K562 (cell line): ENCODE measurements around the gene BEST4. TPM values are rescaled to one million over a fixed set of nuclear protein-coding genes. Genes with fewer than 3 reads are reported as not detected.

Experiments used
- CHD2 ChIP-seq: IDR thresholded peaks from 2 replicates; pipeline ENCODE4 v1.6.1; 2011; ENCODE audit warnings: low read depth, low read length
- FOXA1 ChIP-seq: fragments of 450-650 bp; IDR thresholded peaks from 2 replicates; pipeline ENCODE4 v1.6.1; 2016; ENCODE audit warnings: mild to moderate bottlenecking, borderline replicate concordance
- HOXB6 ChIP-seq: fragments of 250-450 bp; sonication (Bioruptor Pico); IDR thresholded peaks from 2 replicates; pipeline ENCODE4 v1.5.1; 2022; ENCODE audit warnings: mild to moderate bottlenecking, borderline replicate concordance
- MIER1 ChIP-seq: fragments of 450-650 bp; IDR thresholded peaks from 2 replicates; pipeline ENCODE4 v1.6.1; 2016; ENCODE audit warnings: antibody characterized with exemption, mild to moderate bottlenecking, low read depth
- NR3C1 ChIP-seq: sonication (generic); formaldehyde crosslinking; IDR thresholded peaks from 2 replicates; pipeline ENCODE4 v1.8.1; 2022; ENCODE audit warnings: missing genetic modification reagents
- PCBP1 ChIP-seq: fragments of 200-400 bp; formaldehyde crosslinking; IDR thresholded peaks from 2 replicates; pipeline ENCODE4 v1.6.1; 2018; ENCODE audit warnings: mild to moderate bottlenecking, low read depth, low read length; ENCODE audit not compliant: poor library complexity, severe bottlenecking
- RBFOX2 ChIP-seq: fragments of 200-400 bp; formaldehyde crosslinking; IDR thresholded peaks from 2 replicates; pipeline ENCODE4 v1.6.1; 2017; ENCODE audit warnings: low read depth, mild to moderate bottlenecking, low read length, moderate library complexity
- TRIM25 ChIP-seq: fragments of 450-650 bp; IDR thresholded peaks from 2 replicates; pipeline ENCODE4 v1.7.0; 2016; ENCODE audit warnings: borderline replicate concordance
- TRIM28 ChIP-seq: fragments of 450-650 bp; IDR thresholded peaks from 2 replicates; pipeline ENCODE4 v1.6.1; 2017
- U2AF1 ChIP-seq: fragments of 200-400 bp; formaldehyde crosslinking; optimal IDR thresholded peaks from 2 replicates; pipeline ENCODE3; 2017; ENCODE audit warnings: mild to moderate bottlenecking, low read depth, low read length, moderate library complexity
- ZNF740 ChIP-seq, 3 experiments: fragments of 200-800 bp in 1 of 3; sonication (Bioruptor generic) in 1 of 3; sonication (generic) in 1 of 3; formaldehyde crosslinking in 1 of 3; IDR thresholded peaks; 2 replicates each; pipeline versions ENCODE4 v1.6.1 to v1.8.0; 2016 to 2022; ENCODE audit warnings: mild to moderate bottlenecking in 2 of 3, missing compliant biosample characterization in 2 of 3, missing genetic modification characterization in 2 of 3, missing genetic modification reagents in 1 of 3
- ZNF75A ChIP-seq: fragments of 450-650 bp; formaldehyde crosslinking; IDR thresholded peaks from 2 replicates; pipeline ENCODE4 v1.4.0; 2020; ENCODE audit warnings: mild to moderate bottlenecking
- ZSCAN32 ChIP-seq: fragments of 450-650 bp; formaldehyde crosslinking; IDR thresholded peaks from 2 replicates; pipeline ENCODE4 v1.4.0; 2020; ENCODE audit warnings: mild to moderate bottlenecking, moderate library complexity
- polyA plus RNA-seq, 8 experiments: library from polyadenylated mRNA; depleted of rRNA in 4 of 8; stranded (reverse) in 5 of 8; unstranded in 3 of 8; fragments of >200 nt; fragmentation: Nextera tagmentation in 2 of 8; fragmentation: Illumina TruSeq in 1 of 8; extraction: Ambion mirVana in 2 of 8; extraction: Trizol in 1 of 8; gene quantifications; 2 replicates each; pipeline versions ENCODE4 v1.2.1 to v1.2.3, GENCODE V29; 2011 to 2014; ENCODE audit warnings: inconsistent platforms in 1 of 8, missing spikeins in 1 of 8
- total RNA-seq, 7 experiments: library from RNA; depleted of rRNA in 6 of 7; stranded (reverse); fragments of >200 nt in 6 of 7; fragmentation: Illumina TruSeq in 2 of 7; extraction: Trizol in 2 of 7; gene quantifications; 2 replicates each; pipeline versions ENCODE4 v1.2.1 to v1.2.3, GENCODE V29; 2011 to 2021; ENCODE audit warnings: low replicate concordance in 1 of 7
- TF ChIP-seq, protein P1 (sequence below), 2 experiments: fragments of 450-650 bp in 1 of 2; sonication (generic) in 1 of 2; formaldehyde crosslinking in 1 of 2; IDR thresholded peaks in 1 of 2; conservative IDR thresholded peaks in 1 of 2; 2 replicates each; pipeline versions ENCODE4 v1.6.1 to v1.8.1; 2016 to 2023; ENCODE audit warnings: mild to moderate bottlenecking in 2 of 2, moderate library complexity in 2 of 2, inconsistent platforms in 1 of 2, missing genetic modification reagents in 1 of 2
- TF ChIP-seq, protein P2 (sequence below): sonication (generic); formaldehyde crosslinking; IDR thresholded peaks from 2 replicates; pipeline ENCODE4 v1.8.0; 2023; ENCODE audit warnings: mild to moderate bottlenecking, missing genetic modification reagents
- TF ChIP-seq, protein P3 (sequence below): IDR thresholded peaks from 2 replicates; pipeline ENCODE4 v1.6.1; 2011; ENCODE audit warnings: borderline replicate concordance, low read depth, mild to moderate bottlenecking, moderate library complexity, low read length; ENCODE audit not compliant: insufficient read depth, poor library complexity, severe bottlenecking

BEST4 gene
- total and polyA plus RNA-seq, 9 of the 15 experiments (the other 6 are each of a cell fraction or from before 2014, with no cell fraction given) = 0.07 to 0.11 TPM; not detected in 7

DNA sequence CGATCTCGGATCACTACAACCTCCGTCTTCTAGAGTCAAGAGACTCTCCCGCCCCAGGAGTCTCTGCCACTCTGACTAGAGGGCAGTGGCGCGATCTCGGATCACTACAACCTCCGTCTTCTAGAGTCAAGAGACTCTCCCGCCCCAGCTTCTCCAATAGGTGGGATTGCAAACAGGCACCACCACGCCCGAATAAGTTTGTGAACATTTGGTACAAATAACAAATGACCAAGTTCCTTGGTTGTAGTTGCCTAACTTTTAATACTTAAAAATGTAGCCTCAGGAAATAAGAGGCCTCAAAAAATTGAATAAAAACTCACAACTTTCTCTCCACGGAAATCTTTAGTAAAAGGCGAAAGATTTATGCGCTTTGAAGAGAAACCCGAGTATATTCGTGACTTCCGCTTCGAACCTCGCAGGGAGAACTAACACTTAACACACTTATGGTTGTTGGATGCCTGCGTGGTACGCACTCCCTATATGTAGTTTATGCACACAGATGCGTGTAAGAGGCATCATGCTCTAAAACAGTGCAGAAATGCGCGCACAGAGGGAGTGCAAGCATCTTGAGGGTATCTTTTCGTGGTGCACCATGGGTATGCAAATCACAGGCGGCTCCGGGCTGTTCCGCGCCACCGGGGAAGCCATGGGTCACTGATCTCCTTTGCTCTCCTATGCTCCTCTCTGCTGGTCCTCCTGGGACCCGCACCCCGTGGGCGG lies 31.8 kb upstream of the BEST4 start (continued):
- TF ChIP-seq, protein P1, sequence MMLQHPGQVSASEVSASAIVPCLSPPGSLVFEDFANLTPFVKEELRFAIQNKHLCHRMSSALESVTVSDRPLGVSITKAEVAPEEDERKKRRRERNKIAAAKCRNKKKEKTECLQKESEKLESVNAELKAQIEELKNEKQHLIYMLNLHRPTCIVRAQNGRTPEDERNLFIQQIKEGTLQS (IDR thresholded peaks at IDR 0.05) = peak; percentile 15; the same call in 1 of the 2 replicates
- TF ChIP-seq, protein P1 (CRISPR knock-in tag; conservative IDR thresholded peaks at IDR 0.05) = peak; percentile 98
- no peak; the same call in none of the 2 replicates for TF ChIP-seq HOXB6 (CRISPR knock-in tag)
- no peak; the same call in 1 of the 2 replicates for TF ChIP-seq TRIM28
- TF ChIP-seq CHD2 = peak; percentile 68
- TF ChIP-seq MIER1 = no peak
- no peak for TF ChIP-seq TRIM25
- no peak for TF ChIP-seq PCBP1
- 0 out of 2 replicates have a peak, but pooled peaks have one; percentile 13 for TF ChIP-seq ZNF740 (CRISPR knock-in tag; IDR thresholded peaks at IDR 0.05)
- no peak for TF ChIP-seq ZNF740 (tag; IDR thresholded peaks at IDR 0.05)
- TF ChIP-seq NR3C1 = no peak
- no peak for TF ChIP-seq ZSCAN32 (CRISPR knock-in tag)
- TF ChIP-seq, protein P2, sequence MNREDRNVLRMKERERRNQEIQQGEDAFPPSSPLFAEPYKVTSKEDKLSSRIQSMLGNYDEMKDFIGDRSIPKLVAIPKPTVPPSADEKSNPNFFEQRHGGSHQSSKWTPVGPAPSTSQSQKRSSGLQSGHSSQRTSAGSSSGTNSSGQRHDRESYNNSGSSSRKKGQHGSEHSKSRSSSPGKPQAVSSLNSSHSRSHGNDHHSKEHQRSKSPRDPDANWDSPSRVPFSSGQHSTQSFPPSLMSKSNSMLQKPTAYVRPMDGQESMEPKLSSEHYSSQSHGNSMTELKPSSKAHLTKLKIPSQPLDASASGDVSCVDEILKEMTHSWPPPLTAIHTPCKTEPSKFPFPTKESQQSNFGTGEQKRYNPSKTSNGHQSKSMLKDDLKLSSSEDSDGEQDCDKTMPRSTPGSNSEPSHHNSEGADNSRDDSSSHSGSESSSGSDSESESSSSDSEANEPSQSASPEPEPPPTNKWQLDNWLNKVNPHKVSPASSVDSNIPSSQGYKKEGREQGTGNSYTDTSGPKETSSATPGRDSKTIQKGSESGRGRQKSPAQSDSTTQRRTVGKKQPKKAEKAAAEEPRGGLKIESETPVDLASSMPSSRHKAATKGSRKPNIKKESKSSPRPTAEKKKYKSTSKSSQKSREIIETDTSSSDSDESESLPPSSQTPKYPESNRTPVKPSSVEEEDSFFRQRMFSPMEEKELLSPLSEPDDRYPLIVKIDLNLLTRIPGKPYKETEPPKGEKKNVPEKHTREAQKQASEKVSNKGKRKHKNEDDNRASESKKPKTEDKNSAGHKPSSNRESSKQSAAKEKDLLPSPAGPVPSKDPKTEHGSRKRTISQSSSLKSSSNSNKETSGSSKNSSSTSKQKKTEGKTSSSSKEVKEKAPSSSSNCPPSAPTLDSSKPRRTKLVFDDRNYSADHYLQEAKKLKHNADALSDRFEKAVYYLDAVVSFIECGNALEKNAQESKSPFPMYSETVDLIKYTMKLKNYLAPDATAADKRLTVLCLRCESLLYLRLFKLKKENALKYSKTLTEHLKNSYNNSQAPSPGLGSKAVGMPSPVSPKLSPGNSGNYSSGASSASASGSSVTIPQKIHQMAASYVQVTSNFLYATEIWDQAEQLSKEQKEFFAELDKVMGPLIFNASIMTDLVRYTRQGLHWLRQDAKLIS (CRISPR knock-in tag) = peak; percentile 99
- no peak for TF ChIP-seq FOXA1
- 0 out of 2 replicates have a peak, but pooled peaks have one; percentile 34 for TF ChIP-seq ZNF75A
- TF ChIP-seq RBFOX2 = peak; percentile 83
- TF ChIP-seq, protein P3, sequence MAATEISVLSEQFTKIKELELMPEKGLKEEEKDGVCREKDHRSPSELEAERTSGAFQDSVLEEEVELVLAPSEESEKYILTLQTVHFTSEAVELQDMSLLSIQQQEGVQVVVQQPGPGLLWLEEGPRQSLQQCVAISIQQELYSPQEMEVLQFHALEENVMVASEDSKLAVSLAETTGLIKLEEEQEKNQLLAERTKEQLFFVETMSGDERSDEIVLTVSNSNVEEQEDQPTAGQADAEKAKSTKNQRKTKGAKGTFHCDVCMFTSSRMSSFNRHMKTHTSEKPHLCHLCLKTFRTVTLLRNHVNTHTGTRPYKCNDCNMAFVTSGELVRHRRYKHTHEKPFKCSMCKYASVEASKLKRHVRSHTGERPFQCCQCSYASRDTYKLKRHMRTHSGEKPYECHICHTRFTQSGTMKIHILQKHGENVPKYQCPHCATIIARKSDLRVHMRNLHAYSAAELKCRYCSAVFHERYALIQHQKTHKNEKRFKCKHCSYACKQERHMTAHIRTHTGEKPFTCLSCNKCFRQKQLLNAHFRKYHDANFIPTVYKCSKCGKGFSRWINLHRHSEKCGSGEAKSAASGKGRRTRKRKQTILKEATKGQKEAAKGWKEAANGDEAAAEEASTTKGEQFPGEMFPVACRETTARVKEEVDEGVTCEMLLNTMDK = no peak
- TF ChIP-seq U2AF1 = no peak
